Ascending aorta (tissue), 2 donors: ENCODE measurements around the gene TRAF2. TPM values are rescaled to one million over a fixed set of nuclear protein-coding genes. Genes with fewer than 3 reads are reported as not detected.

ENCODE experiments used
- DNase-seq, 2 donors: peaks; one replicate each; pipeline ENCODE4 v3.0.0-alpha.2; 2019; ENCODE audit warnings: low spot score in 2 of 2
- H3K27ac ChIP-seq, 2 donors: fragments of 200-600 bp; sonication (generic); one replicate each; pipeline ENCODE4 v1.5.1; 2016 to 2017; ENCODE audit warnings: mild to moderate bottlenecking in 1 of 2
- H3K27me3 ChIP-seq: fragments of 200-600 bp; sonication (generic); one replicate; pipeline ENCODE4 v1.5.1; 2017
- H3K36me3 ChIP-seq, 2 donors: fragments of 200-600 bp; sonication (generic); one replicate each; pipeline ENCODE4 v1.5.1; 2016
- H3K4me1 ChIP-seq, 2 donors: fragments of 200-600 bp; sonication (generic); one replicate each; pipeline ENCODE4 v1.5.1; 2016 to 2017; ENCODE audit warnings: mild to moderate bottlenecking in 1 of 2
- H3K4me3 ChIP-seq, 2 donors: fragments of 200-600 bp; sonication (generic); one replicate each; pipeline ENCODE4 v1.5.1; 2016 to 2017; ENCODE audit warnings: mild to moderate bottlenecking in 1 of 2
- H3K9me3 ChIP-seq, 2 donors: fragments of 200-600 bp; sonication (generic); one replicate each; pipeline ENCODE4 v1.5.1; 2016
- intact Hi-C: fragments of 100-400 bp; cut with DNase I; formaldehyde crosslinking; loops from one replicate; pipeline ENCODE4 v1.15.1; 2023
- total RNA-seq: library from RNA; depleted of rRNA; stranded (reverse); fragments of >200 nt; gene quantifications from one replicate; pipeline ENCODE4 v1.1.0, GENCODE V29; 2016
- TF ChIP-seq, protein P1 (sequence below), 3 experiments: fragments of 200-600 bp in 2 of 3; fragments of 450-650 bp in 1 of 3; sonication (generic) in 2 of 3; IDR thresholded peaks; one replicate each; pipeline ENCODE4 v1.5.1; 2016 to 2019; ENCODE audit warnings: antibody characterized with exemption in 3 of 3, mild to moderate bottlenecking in 1 of 3, moderate library complexity in 1 of 3

TRAF2 gene
- total RNA-seq, 1 donor from 2014 or later: 4.4 TPM

DNA sequence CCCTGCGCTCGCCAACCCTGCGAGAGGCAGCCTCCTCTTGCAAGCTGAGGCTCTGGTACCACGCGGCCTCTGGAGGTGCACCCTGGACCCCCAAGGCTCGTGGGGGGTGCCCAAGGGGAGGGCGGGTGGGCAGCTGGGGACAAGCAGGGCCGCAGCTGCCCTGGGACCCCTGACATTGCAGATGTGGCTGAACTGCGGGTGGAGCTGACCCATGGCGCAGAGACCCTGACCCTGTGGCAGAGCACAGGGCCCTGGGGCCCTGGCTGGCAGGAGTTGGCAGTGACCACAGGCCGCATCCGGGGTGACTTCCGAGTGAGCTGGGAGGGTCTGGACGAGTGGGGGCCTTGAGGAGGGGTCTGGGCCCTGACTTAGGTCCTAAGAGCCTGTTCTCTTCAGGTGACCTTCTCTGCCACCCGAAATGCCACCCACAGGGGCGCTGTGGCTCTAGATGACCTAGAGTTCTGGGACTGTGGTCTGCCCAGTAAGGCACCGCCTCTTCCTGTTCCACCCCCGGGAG lies 32.7 kb upstream of the TRAF2 start:
- intact Hi-C loops: no loop called here
- H3K4me1 ChIP-seq: peaks cover 8 to 11% of the 10 kb centered on the region in 2 donors
- no peak overlapping the region for H3K27ac ChIP-seq
- H3K9me3 ChIP-seq: no peaks in the 10 kb centered on the region
- no peak overlapping the region for H3K4me3 ChIP-seq
- no peaks in the 10 kb centered on the region for H3K36me3 ChIP-seq
- no peak for DNase-seq
- TF ChIP-seq, protein P1, sequence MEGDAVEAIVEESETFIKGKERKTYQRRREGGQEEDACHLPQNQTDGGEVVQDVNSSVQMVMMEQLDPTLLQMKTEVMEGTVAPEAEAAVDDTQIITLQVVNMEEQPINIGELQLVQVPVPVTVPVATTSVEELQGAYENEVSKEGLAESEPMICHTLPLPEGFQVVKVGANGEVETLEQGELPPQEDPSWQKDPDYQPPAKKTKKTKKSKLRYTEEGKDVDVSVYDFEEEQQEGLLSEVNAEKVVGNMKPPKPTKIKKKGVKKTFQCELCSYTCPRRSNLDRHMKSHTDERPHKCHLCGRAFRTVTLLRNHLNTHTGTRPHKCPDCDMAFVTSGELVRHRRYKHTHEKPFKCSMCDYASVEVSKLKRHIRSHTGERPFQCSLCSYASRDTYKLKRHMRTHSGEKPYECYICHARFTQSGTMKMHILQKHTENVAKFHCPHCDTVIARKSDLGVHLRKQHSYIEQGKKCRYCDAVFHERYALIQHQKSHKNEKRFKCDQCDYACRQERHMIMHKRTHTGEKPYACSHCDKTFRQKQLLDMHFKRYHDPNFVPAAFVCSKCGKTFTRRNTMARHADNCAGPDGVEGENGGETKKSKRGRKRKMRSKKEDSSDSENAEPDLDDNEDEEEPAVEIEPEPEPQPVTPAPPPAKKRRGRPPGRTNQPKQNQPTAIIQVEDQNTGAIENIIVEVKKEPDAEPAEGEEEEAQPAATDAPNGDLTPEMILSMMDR (IDR thresholded peaks at IDR 0.05): no peak
- H3K27me3 ChIP-seq: no peaks in the 10 kb centered on the region

DNA sequence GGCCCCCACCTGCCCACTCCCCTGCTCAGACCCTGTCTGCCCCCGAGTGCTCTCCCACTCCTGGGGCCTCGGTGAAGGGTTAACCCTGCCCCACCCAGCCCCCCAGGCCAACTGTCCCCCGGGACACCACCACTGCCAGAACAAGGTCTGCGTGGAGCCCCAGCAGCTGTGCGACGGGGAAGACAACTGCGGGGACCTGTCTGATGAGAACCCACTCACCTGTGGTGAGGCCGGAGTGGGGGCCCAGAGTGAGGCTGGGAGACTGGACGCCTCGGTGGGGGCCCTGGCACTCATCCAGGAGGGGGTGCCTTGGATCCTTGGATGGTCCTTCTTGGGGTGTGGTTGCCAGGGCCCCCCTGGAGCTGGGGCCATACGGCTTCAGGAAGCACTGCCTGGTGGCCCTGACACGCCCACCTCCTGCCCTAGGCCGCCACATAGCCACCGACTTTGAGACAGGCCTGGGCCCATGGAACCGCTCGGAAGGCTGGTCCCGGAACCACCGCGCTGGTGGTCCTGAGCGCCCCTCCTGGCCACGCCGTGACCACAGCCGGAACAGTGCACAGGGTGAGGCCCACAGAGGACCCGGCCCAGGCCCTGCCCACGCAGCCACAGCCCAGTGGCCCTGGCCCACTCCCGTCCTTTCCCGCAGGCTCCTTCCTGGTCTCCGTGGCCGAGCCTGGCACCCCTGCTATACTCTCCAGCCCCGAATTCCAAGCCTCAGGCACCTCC lies 32.0 kb upstream of the TRAF2 start:
- TF ChIP-seq, protein P1 (IDR thresholded peaks at IDR 0.05): no peak
- intact Hi-C loops: no loop called here
- Histone ChIP-seq H3K4me1 (peaks cover 12 to 17% of the 10 kb centered on the region in 2 donors), H3K9me3 (no peaks in the 10 kb centered on the region), H3K4me3 (no peak overlapping the region), H3K27me3 (no peaks in the 10 kb centered on the region), H3K27ac (no peak overlapping the region), H3K36me3 (no peaks in the 10 kb centered on the region)
- DNase-seq: no peak

DNA sequence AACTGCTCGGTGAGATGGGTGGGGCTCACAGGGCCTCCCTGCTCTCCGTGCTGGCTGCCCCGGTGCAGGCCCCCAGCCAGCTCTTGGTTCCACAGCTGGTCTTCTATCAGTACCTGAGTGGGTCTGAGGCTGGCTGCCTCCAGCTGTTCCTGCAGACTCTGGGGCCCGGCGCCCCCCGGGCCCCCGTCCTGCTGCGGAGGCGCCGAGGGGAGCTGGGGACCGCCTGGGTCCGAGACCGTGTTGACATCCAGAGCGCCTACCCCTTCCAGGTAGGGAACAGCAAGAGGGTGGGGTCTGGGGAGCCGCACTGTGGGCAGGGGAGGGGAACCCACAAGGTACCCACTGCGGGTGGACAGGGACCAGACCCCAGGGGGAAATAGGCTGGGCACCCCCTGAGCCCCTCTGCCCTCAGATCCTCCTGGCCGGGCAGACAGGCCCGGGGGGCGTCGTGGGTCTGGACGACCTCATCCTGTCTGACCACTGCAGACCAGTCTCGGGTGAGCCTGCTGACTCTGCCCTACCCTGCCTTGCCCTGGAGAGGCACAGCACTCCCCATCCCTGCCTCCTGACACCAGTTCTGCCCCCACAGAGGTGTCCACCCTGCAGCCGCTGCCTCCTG lies 31.4 kb upstream of the TRAF2 start:
- no peak for DNase-seq
- TF ChIP-seq, protein P1 (IDR thresholded peaks at IDR 0.05): no peak
- no peaks in the 10 kb centered on the region for H3K36me3 ChIP-seq
- no peaks in the 10 kb centered on the region for H3K27me3 ChIP-seq
- no peaks in the 10 kb centered on the region for H3K9me3 ChIP-seq
- peaks cover 11 to 22% of the 10 kb centered on the region in 2 donors for H3K4me1 ChIP-seq
- H3K4me3 ChIP-seq: no peak overlapping the region
- no peak overlapping the region for H3K27ac ChIP-seq
- intact Hi-C loops: no loop called here

DNA sequence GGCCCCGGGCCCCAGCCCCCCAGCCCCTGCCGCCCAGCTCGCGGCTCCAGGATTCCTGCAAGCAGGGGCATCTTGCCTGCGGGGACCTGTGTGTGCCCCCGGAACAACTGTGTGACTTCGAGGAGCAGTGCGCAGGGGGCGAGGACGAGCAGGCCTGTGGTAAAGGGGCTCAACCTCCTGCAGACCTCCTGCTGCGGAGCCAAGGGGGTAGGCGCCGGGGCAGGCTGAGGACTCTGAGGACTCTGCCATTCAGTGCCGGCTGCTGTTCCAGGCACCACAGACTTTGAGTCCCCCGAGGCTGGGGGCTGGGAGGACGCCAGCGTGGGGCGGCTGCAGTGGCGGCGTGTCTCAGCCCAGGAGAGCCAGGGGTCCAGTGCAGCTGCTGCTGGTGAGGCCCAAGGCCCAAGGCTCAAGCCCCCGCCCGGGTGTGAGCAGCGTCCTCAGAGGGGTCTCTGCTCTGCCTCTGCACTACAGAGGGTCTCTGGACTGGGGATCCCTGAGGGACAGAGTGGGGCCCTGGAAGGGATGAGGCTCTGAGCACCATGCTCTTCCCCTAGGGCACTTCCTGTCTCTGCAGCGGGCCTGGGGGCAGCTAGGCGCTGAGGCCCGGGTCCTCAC lies 30.7 kb upstream of the TRAF2 start:
- TF ChIP-seq, protein P1 (IDR thresholded peaks at IDR 0.05): no peak
- Histone ChIP-seq H3K9me3 (no peaks in the 10 kb centered on the region), H3K36me3 (peaks cover 0 to under 1% of the 10 kb centered on the region in 2 donors), H3K4me3 (no peak overlapping the region), H3K4me1 (peaks cover 4 to 17% of the 10 kb centered on the region in 2 donors), H3K27me3 (no peaks in the 10 kb centered on the region), H3K27ac (no peak overlapping the region)
- no peak for DNase-seq
- intact Hi-C loops: no loop called here

DNA sequence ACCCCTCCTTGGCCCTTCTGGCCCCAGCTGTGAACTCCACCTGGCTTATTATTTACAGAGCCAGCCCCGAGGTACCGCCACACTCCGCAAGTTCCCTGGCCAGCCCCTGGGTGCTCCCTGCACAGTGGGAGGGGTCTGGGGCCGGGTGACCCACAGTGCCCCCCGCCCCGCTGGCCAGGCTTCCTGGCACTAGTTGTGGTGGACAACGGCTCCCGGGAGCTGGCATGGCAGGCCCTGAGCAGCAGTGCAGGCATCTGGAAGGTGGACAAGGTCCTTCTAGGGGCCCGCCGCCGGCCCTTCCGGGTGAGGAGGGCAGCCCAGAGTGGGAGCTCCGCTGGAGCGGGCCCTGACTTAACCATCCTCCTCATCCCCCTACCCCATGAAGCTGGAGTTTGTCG lies 30.2 kb upstream of the TRAF2 start:
- no peak for DNase-seq
- intact Hi-C loops: no loop called here
- H3K27ac ChIP-seq: no peak overlapping the region
- peaks cover 4 to 14% of the 10 kb centered on the region in 2 donors for H3K4me1 ChIP-seq
- H3K9me3 ChIP-seq: no peaks in the 10 kb centered on the region
- peaks cover 4 to 6% of the 10 kb centered on the region in 2 donors for H3K36me3 ChIP-seq
- H3K4me3 ChIP-seq: no peak overlapping the region
- H3K27me3 ChIP-seq: no peaks in the 10 kb centered on the region
- TF ChIP-seq, protein P1 (IDR thresholded peaks at IDR 0.05): no peak
